CD4-positive, alpha-beta T cell treated with Interleukin-4 for 1 hour (primary cell): ENCODE measurements around the gene LZTFL1.
"Not testable (repeated sequence)": the region's sequence is repeated elsewhere in the genome, so short reads cannot be mapped to it uniquely, and the experiment has no call there.

Source experiments
- DNase-seq, 2 donors: peaks; one replicate each; pipeline ENCODE4 v3.0.0-alpha.2; 2020 to 2022

Gene LZTFL1

DNA sequence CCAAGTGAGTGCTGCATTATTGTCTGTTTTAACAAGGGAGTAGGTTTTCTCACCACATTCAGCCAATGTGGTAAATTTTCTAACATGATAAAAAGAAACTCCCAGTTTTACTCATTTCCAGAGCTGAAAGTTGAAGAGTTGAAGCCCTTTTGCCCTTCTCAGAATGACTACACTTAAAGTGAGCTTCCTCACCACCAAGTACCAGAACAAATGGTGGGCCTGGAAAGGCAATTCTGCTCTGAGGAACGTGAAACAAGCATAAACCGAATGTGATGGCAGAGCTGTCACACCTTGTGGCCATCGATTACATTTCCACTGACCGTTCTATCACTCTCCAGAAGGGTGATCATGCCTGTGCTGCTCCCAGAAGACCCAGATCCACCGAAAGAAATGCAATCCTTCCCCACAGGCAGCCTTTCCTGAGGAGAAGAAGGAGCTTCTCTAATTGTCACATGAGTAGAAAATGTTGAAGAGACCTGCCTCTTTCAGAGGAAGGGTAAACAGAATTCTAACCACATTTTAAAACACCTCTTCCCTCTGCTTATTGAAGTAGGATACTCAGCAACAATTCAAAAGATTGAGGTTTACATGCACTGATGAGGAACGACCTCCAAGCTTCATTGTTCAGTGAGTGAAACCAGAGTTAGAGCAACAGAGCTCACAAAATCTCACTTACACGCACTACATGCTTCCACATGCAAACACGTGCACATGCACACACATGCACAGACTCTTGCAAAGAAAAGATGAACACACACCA is 23.0 kb upstream of the LZTFL1 start:
- DNase-seq = peak in 1 of 2 donors; percentile 24

DNA sequence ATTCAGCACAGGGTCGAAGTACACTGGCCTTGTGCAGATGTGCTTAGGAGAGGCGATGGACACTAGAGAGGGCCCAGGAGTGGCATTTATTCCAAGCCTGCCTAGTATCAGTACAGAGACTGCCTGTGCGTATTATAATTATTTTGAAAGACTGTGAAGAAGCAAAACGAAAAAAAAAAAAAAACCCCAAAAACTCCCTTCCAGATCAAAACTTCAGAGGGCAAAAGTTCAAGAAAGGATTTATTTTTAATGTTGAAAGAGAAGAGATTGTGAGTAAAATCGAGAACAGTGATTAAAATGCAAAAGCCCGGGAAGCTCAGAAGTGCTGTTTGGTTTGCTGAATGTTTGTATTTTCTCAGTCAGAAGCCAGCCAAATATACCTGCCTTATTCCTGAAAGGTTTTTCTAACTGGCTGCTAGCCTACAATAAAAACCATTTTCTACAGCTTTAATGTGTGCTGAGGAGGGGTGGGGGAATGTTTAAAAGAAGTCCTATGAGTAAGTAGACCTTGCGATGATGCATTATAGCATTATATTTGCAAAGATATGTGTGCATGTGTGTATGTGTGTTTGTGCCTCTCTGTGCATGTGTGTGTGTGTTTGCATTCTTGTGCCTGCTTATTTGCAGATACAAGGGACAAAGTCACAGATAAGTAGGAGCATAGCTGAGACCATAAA is 19.3 kb upstream of the LZTFL1 start:
- DNase-seq = no peak

DNA sequence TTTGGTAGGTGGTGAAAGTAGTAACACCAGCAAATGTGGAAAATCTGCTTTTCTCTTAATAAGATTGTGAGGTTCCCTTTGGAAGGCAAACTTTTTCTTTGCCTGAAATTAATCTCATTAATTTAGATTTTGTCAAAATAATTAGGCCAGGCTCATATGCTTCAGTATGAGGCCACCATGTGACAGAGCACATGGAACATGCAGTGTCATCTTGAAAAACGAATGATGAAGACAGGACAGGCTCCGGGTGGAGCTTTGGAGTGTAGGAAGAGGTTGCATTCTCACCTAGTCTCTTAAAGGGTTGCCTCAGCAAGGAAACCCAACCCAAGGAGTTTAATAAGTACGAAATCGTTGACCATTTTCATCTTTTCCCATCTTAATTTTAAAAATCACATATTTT is 18.6 kb upstream of the LZTFL1 start:
- DNase-seq = no peak

DNA sequence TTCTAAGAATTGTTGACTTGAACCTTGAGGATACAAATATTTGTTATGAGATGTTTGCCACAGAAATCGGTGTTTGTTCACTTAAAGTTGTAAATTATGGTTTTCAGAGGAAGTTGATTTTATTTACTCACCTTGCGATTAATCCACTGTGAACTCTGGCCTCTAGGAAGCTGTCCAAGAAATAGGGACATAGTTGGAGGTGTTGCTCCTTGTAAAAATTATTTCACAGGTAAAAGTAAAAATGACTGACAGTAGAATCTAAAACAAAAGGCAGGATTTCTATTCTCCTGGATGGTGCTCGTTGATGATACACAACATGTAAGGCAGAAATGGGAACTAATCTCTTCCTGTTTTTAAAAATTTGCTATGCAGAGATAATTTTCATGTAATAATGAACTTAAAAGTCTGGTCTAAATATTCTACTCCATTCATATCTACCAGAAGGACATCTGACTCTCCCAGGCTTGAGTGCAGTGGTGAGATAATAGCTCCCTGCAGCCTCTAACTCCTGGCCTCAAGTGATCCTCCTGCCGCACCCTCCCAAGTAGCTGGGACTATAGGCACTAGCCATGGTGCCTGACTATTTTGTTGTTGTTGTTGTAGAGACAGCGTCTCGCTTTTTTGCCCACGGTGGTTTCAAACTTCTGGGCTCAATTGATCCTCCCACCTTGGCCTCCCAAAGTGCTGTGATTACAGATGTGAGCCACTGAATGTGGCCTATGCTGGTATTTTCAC is 17.1 kb upstream of the LZTFL1 start:
- no peak for DNase-seq

DNA sequence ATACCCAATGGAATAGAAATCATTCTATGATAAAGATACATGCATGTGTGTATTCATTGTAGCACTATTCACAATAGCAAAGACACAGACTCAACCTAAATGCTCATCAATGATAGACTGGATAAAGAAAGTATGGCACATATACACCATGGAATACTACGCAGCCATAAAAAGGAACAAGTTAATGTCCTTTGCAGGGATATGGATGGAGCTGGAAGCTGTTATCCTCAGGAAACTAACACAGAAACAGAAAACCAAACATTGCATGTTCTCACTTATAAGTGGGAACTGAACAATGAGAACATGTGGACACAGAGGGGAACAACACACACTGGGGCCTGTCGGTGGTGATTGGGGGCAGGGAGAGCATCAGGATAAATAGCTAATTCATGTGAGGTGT is 15.1 kb upstream of the LZTFL1 start:
- not testable (repeated sequence) for DNase-seq

DNA sequence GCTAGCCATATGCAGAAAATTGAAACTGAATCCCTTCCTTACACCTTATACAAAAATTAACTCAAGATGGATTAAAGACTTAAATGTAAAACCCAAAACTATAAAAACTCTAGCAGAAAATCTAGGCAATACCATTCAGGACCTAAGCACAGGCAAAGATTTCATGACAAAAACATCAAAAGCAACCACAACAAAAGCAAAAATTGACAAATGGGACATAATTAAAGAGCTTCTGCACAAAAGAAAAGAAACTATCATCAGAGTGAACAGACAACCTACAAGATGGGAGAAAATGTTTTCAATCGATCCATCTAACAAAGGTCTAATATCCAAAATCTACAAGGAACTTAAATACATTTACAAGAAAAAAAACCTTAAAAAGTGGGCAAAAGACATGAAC is 14.4 kb upstream of the LZTFL1 start:
- DNase-seq = not testable (repeated sequence)

DNA sequence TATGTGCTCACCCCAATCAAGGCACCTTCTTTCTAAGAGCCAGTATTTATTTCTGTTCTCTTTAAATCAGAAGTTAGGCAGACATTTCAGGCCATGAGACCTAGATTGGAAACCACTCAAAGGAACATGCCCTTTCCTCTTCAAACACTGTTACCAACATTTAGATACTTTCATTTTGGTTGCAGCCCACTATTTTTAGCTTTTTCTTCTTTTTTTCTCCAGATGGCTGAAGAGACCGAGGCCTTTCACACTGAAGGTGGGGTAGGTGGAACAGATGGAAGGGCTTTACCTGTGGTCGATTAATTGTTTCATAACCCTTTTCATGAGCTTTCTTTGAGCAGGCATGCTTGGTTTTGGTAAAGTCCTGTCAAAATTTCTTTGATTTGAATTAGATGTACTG is 10.9 kb upstream of the LZTFL1 start:
- no peak for DNase-seq

DNA sequence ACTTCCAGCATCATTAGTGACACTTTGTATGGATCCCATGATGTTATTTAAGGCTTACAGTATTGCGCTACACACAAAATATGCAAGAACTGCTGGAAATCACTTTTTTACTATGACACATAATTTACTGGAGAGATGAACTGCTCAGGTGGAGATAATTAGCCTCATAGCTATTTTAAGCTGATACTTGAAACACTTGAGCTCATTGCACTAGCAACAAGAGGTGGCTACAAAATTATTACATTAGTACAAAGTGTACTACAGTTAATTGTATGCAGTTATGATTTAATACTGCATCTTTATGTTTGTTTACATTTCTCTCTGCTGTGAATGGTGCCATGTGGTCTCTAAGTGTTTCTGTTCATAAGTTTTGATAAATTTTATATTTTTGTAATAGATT is 6.5 kb upstream of the LZTFL1 start:
- no peak for DNase-seq

DNA sequence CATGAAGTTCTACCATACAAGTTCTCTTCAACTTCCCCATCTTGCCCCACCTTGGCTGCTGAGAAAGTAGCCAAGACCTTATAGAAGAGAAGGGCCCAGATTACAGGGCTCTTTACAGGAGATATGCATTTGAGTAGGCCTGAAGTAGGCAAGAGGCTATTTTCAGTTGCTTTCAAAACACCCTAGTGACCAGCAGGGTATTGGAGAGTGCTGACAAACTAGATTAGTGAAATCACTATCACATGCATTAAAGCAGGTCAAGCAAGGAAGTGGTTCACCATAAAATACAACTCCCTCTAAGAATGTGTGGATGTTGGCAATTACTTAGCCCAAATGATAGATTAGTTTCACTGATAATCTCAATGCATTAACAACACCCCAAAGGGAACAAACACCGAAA is 2.7 kb upstream of the LZTFL1 start:
- DNase-seq = no peak

DNA sequence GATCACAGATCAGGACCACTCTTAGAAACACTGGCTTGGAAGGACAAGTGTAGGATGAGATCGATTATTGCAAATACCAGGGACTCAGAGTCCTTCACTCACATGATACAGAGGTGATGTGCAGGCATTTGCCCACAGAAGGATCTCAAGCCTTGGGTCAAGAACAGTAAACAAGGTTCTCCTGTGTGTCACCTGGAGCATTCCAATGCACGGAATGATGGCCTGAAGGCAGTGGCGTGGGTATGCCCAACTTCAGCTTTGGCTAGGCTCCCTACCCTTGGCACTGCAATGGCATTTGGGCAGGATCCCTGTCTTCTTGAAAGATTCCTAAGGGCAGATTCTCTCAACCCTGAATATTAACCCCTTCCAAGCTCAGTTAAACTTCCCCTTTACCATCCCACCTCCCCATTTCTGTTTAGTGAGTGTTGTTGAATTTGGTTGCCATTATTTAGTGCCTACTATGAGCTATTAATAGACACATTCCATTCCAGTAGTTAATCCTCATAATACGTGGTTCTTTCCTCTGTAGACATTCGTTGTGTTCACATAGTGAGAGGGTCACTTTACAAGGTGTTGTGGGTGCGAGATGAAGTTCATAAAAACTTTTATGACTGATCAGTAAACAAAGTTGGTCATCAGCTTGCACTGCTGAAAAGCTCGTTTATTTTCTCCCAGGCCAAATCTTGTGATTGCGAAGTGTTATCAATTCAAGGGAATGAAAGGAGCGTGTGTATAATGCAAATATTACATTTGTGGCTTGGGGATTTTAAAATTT is 1.1 kb upstream of the LZTFL1 start:
- no peak for DNase-seq

DNA sequence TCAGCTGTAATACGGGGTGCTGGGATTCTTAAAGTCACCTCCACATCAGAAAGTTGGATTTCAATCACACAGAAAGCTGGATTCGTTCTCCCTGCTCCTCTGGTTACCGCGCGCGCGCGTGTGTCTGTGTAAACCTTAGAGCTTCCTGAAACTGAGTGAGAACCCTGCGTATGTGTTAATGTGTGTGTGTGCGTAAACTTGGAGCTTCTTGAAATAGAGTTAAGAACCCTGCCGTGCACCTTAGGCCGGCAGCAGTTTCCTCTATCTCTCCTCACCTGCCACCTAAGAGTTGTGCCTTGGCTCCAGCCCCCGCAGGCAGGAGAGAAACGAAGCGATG is 531 bp downstream of the LZTFL1 start:
- DNase-seq = no peak

DNA sequence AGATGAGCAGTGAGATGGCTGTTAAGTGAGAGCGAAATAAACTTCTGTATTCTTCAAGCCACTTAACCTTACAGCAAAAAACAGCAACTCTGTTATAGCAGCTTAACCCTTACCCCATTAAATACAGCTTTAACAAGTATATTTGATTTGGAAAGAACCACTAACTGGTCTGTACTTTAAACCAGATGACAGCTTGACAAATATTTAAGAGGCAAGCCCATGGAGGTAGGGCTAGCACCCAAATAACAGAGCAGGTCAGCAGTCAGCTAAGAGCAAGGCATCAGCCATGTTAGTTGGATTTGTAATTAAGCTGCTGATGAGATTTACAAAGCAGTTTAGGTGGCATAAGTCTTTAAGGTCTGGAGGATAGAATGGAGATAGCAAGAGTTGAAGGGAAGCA is 3.5 kb downstream of the LZTFL1 start:
- DNase-seq = no peak

DNA sequence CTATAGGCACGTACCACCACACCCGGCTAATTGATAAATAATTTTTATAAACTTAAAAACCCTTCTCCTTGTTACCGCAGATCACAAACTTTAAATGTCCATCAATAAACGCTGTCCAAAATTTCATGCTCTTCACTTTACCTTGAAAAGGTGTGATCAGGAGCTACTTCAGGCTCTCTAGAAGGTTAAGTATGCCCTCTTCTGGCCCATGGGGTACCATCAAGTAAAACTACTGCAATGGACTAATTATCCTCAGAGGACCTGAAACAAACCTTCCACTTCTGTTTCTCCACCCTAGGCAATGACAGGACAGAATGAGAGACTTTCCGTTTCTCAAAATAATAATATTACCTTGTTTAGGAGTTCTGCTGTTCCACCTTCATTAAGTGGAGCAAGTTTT is 9.2 kb downstream of the LZTFL1 start:
- peak in 1 of 2 donors; percentile 10 for DNase-seq

DNA sequence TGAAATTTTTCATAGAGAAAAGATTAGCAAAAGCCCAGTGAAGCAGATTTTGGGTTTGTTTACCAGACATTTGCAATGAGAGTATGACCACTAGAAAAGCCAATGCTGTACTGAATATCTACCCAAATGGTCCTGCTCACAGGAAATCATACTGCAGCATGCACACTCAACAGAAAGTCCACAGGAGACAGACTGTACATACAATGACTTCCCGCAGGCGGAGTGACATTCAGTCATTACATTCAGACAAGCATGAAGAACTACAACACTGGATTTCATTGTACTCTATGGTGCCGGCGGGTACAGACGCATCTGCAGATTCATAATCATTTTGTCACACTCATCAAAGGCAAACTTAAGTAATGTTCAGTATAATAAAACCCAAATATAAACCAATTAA is 11.8 kb downstream of the LZTFL1 start:
- DNase-seq = no peak

DNA sequence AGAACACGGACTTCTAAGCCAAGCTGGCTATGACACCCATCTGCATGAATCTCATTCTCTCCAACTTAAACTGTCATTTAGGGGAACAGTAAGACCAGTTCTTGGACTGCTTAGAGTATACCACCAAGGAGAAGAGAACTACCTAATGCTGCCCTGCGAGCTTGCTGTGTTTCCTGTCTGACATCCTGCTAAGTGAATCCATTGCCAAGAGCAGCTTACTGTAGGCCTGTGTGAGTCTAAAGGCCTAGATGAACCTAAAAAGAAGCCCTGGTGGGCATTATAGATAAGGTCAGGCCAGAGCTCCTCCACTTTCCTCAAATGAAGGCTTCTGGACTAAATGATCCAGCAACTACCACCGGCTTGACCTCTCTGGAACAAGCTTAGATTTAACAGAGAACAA is 15.0 kb downstream of the LZTFL1 start:
- no peak for DNase-seq

DNA sequence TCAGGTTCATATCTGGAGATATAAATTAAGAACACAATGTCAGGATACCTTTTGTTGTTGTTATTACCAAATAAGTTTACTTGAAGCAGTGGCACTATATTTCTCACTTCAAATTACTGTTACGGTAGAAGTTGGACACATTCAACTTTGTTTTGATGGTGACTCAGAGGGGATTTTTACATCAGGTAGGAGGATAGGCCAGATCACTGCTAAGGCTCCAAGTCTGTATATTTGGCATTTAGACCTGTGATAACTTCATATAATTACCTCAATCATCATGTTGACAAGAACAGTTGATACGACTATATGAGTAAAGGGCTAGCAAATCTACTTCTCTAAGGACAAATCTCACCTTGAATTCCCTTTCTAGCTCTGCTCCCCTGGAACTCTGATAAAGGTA is 15.6 kb downstream of the LZTFL1 start:
- no peak for DNase-seq

DNA sequence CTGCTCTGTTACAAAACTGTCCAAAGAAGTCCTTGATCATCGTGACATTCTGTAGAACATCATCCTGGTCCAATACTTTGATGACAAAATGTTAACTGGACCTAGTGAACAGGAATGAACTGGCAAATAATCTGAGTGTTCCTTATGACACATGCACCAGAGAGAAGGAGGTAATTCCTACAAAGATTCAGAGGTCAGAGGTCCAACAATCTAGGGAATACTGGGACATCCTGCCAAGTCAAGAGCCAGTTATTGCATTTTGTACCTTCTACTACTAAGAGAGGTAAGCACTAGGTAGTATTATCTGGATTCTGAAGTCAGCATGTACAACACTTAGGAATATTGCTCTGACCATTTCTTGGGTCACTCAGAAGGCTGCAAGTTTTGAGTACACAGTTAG is 20.8 kb downstream of the LZTFL1 start:
- DNase-seq = no peak

DNA sequence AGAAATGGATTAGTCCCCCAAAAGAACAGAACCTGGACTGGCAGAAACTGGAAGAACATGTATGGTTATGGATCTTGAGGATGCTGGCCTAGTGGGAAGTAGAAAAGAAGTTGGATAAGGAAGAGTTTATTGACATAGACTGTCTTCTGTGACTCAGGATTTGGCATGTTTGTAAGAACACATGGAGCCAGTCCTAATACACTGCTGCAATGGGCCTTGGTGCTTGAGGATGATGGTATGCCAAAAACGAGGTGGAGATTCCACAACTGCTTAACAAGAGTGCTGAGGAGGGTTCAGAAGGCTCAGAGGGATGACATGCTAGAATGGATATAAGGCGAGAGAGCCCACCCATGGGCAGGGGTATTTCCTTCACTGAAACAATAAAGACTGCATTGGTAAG is 22.4 kb downstream of the LZTFL1 start:
- no peak for DNase-seq

DNA sequence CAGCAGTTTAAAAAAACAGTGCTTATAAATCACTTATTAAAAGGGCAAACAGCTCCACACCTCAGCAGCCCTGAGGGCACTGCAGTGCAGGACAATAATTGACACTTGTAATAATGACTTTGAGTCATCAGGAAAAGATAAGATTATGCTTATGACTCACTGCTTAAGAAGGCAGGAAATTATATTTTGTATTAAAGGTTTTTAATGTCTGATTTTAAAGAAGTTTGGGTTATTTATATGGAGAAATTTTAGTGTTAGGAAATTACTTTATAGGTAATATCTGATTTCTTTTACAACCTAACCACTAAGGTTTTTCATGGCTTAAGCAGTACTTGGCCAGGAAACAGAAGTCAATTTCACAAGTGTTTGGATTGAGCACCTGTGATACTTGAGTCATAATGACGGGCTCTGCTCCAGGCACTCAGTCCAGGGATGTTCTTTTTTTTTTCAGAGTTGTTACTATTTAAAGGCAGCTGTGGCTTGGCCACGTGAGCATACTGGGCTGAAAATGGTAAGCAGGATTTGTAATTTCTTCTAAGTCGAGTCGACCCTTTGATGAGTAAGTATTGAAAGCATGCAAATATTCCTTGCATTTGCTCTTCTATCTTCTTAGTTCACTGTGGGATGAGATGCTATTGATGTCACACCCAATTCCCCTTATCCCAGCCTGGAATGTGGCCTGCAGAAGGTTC is 23.9 kb downstream of the LZTFL1 start:
- DNase-seq = no peak

DNA sequence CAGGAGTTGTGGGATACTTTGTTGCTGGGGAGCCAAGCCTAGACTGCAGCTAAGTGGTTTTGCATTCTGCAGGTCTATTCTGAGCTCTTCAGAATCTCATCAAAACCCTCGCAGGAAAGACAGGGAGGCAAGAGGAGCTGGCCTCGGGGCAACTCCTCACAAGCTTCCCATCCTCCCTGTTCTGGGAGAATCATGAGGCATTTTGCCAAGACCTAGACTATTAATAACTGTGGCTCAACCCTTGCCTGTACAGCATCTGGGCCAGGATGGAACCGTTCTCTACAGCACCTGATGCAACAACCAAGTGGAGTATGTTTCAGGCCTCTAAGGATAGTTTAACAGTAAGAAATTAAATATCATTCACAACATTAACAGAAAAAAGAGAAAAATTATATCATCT is 25.4 kb downstream of the LZTFL1 start:
- DNase-seq = no peak

DNA sequence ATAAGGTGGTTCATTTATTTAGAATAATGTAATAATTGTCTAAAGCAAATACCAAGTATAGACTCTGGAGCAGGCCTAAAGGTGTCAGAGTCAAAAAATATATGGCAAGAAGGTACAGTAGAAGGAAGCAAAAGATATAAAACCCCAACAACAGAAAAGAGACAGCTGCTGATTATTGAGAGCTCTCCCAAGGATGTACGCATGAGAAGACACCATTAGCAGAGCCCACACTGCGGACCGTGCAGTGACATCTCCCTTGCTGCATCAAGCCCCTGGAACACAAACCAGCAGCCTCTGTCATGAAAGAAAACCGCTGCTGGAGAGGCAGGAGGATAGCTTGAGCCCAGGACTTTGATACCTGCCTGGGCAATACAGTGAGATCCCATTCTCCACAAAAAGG is 27.6 kb downstream of the LZTFL1 start:
- no peak for DNase-seq

DNA sequence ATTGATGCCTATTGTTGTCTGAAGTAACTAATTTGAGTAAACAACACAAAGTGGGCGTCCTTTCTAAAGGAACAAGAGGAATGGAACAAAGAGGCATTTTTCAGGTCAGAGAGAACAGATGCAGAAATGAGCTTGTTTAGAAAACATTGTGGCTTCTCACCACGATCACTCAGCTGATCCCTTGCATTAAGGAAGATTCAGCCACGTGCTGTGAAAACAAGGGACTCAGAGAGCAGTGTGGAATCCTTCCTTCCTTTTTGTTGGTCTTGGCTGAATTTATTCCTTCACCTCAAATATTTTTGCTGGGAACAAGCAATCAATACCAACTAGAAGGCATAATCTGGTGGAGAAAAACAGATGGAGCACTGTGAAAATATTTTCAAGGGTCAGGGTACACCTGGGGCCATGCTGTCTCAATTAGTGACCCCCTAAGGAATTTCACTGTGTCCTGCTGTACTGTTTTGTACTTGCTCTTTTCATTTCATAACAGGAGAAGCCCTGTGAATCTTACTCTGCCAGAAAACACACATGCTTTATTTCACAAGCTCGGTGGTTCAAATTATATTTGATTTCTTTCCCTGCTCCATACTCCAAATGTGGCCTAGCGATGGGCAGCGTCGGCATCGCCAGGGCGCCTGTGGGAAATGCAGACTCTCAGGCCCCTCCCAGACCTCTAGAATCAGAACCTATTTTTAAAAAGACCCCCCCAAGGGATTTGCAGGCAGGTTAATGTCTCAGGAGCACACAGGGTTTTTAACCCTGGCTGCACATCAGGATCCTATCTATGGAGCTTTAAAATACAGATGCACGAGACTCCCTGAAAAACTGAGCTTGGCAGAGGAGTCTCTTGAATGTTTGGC is 34.0 kb downstream of the LZTFL1 start:
- DNase-seq = no peak
